Endothelial cell of umbilical vein (primary cell): ENCODE measurements around the gene DNAH3. TPM values are rescaled to one million over a fixed set of nuclear protein-coding genes. Genes with fewer than 3 reads are reported as not detected.
"Not testable (repeated sequence)": the region's sequence is repeated elsewhere in the genome, so short reads cannot be mapped to it uniquely, and the experiment has no call there.

Experiments
- BruUV-seq: library from RNA; stranded (reverse); fragments of 400-500 nt; replicated peaks from 2 replicates; lab custom pipeline; 2021; lab: Mats Ljungman, UMichigan
- CTCF ChIA-PET: fragments of 300-600, 350-600 bp; sonication (Branson Sonifier 250); formaldehyde crosslinking; loops from one replicate; lab custom pipeline; 2021; ENCODE audit warnings: antibody characterized with exemption, inconsistent platforms; lab: Charles Lee
- POLR2A ChIA-PET: fragments of 300-600, 350-600 bp; sonication (Branson Sonifier 250); formaldehyde crosslinking; loops from one replicate; lab custom pipeline; 2021; ENCODE audit warnings: antibody characterized with exemption, inconsistent platforms; lab: Charles Lee
- DNase-seq: peaks from one replicate; pipeline ENCODE4 v3.0.0-alpha.2; 2011; ENCODE audit warnings: low read depth, low spot score
- FAIRE-seq: peaks from 2 replicates; lab custom pipeline; 2011; peaks lifted over from hg19 to GRCh38; lab: Jason Lieb, UNC
- H2AFZ ChIP-seq: 2 replicates; pipeline ENCODE4 v1.6.0; 2012; ENCODE audit warnings: low read depth, low read length, control low read depth, inconsistent platforms
- H3K27ac ChIP-seq: 2 replicates; pipeline ENCODE4 v1.5.1; 2011; ENCODE audit warnings: low read depth, mild to moderate bottlenecking, control low read depth, low read length, moderate library complexity; ENCODE audit not compliant: insufficient read depth
- H3K27me3 ChIP-seq, 2 experiments: 2 replicates each; pipeline versions ENCODE4 v1.6.0 to v1.6.1; 2011; ENCODE audit warnings: low read length in 2 of 2, mixed read lengths in 1 of 2; ENCODE audit not compliant: control insufficient read depth in 2 of 2, insufficient read depth in 2 of 2
- H3K36me3 ChIP-seq, 2 experiments: 2 replicates in 1 of 2; 3 replicates in 1 of 2; pipeline ENCODE4 v1.5.1; 2011; ENCODE audit warnings: low read length in 2 of 2, mild to moderate bottlenecking in 1 of 2, moderate library complexity in 1 of 2; ENCODE audit not compliant: control insufficient read depth in 2 of 2, insufficient read depth in 2 of 2; ENCODE audit errors: extremely low read depth in 1 of 2
- H3K4me1 ChIP-seq: 3 replicates; pipeline ENCODE4 v1.5.1; 2011; ENCODE audit warnings: mild to moderate bottlenecking, low read length; ENCODE audit not compliant: control insufficient read depth, insufficient read depth; ENCODE audit errors: extremely low read depth
- H3K4me2 ChIP-seq: 2 replicates; pipeline ENCODE4 v1.6.1; 2011; ENCODE audit warnings: low read length, control low read depth, mixed read lengths; ENCODE audit not compliant: insufficient read depth
- H3K4me3 ChIP-seq, 3 experiments: fragments of 200-600 bp in 1 of 3; sonication (generic), shearing (Covaris generic) in 1 of 3; replicated peaks in 1 of 3; 2 replicates each; pipeline ENCODE4 v1.5.1; 2011 to 2016; ENCODE audit warnings: control low read depth in 3 of 3, low read length in 3 of 3, mild to moderate bottlenecking in 2 of 3, inconsistent platforms in 1 of 3, low read depth in 1 of 3, moderate library complexity in 1 of 3; ENCODE audit not compliant: insufficient read depth in 1 of 3
- H3K79me2 ChIP-seq: 2 replicates; pipeline ENCODE4 v1.6.0; 2012; ENCODE audit warnings: low read length, inconsistent platforms; ENCODE audit not compliant: control insufficient read depth, insufficient read depth
- H3K9ac ChIP-seq: replicated peaks from 2 replicates; pipeline ENCODE3; 2011; ENCODE audit warnings: low read length, control low read depth; ENCODE audit not compliant: insufficient read depth; ENCODE audit errors: extremely low read depth
- H3K9me1 ChIP-seq: replicated peaks from 3 replicates; pipeline ENCODE4 v1.6.0; 2011; ENCODE audit warnings: mild to moderate bottlenecking, low read length; ENCODE audit not compliant: control insufficient read depth, insufficient read depth; ENCODE audit errors: extremely low read depth
- H3K9me3 ChIP-seq: replicated peaks from 2 replicates; pipeline ENCODE4 v1.5.1; 2012; ENCODE audit warnings: low read length, inconsistent platforms; ENCODE audit not compliant: control insufficient read depth, insufficient read depth
- H4K20me1 ChIP-seq: replicated peaks from 2 replicates; pipeline ENCODE3; 2011; ENCODE audit warnings: mild to moderate bottlenecking, low read length; ENCODE audit not compliant: control insufficient read depth, insufficient read depth; ENCODE audit errors: extremely low read depth
- EZH2 ChIP-seq: IDR thresholded peaks from 2 replicates; pipeline ENCODE4 v1.6.1; 2012; ENCODE audit warnings: borderline replicate concordance, low read depth, mild to moderate bottlenecking, moderate library complexity, low read length, inconsistent platforms; ENCODE audit not compliant: severe bottlenecking
- FOS ChIP-seq: IDR thresholded peaks from 2 replicates; pipeline ENCODE4 v1.6.1; 2011; ENCODE audit warnings: mild to moderate bottlenecking, low read length, moderate library complexity, borderline replicate concordance; ENCODE audit not compliant: insufficient read depth
- GATA2 ChIP-seq: IDR thresholded peaks from 2 replicates; pipeline ENCODE4 v1.7.0; 2011; ENCODE audit warnings: low read depth, mild to moderate bottlenecking, moderate library complexity, mixed read lengths, low read length; ENCODE audit not compliant: insufficient read length, insufficient read depth
- JUN ChIP-seq: IDR thresholded peaks from 2 replicates; pipeline ENCODE4 v1.6.1; 2011; ENCODE audit warnings: borderline replicate concordance, low read depth; ENCODE audit not compliant: insufficient read length, insufficient read depth
- MYC ChIP-seq: IDR thresholded peaks from one replicate; pipeline ENCODE4 v1.6.1; 2011; ENCODE audit warnings: mild to moderate bottlenecking, low read depth, low read length
- POLR2A ChIP-seq: IDR thresholded peaks from 2 replicates; pipeline ENCODE4 v1.6.1; 2012; ENCODE audit warnings: low read depth, mild to moderate bottlenecking, control low read depth, low read length
- POLR2AphosphoS5 ChIP-seq: IDR thresholded peaks from 2 replicates; pipeline ENCODE4 v1.6.1; 2012; ENCODE audit warnings: low read depth, mild to moderate bottlenecking, control low read depth, low read length, moderate library complexity; ENCODE audit not compliant: insufficient read depth
- dilution Hi-C: fragments of 300-500 bp; cut with MboI; formaldehyde crosslinking; loops from one replicate; pipeline ENCODE4 v1.15.0; 2019; ENCODE audit warnings: low sequenced_read_pairs; ENCODE audit not compliant: extremely low pct_ligation_motif_present
- intact Hi-C: fragments of 100-400 bp; cut with micrococcal nuclease; formaldehyde crosslinking; loops from one replicate; pipeline ENCODE4 v1.10.0; 2022
- polyA plus RNA-seq, 4 experiments: library from polyadenylated mRNA; depleted of rRNA in 3 of 4; stranded (reverse) in 3 of 4; unstranded in 1 of 4; fragments of >200 nt; gene quantifications; 2 replicates each; pipeline versions ENCODE4 v1.2.1 to v1.2.3, GENCODE V29; 2011 to 2012; ENCODE audit warnings: missing spikeins in 1 of 4
- total RNA-seq: library from RNA; stranded (reverse); gene quantifications from 2 replicates; pipeline ENCODE4 v1.2.3, GENCODE V29; 2021
- TF ChIP-seq, protein P1 (sequence below): IDR thresholded peaks from 2 replicates; pipeline ENCODE4 v1.6.1; 2011; ENCODE audit not compliant: insufficient read depth, insufficient read length
- TF ChIP-seq, protein P2 (sequence below), 2 donors: IDR thresholded peaks; 1 replicate in 1 of 2; 2 replicates in 1 of 2; pipeline ENCODE4 v1.5.1; 2011; ENCODE audit warnings: low read length in 2 of 2, mild to moderate bottlenecking in 2 of 2, moderate library complexity in 2 of 2, control low read depth in 1 of 2, inconsistent platforms in 1 of 2, low read depth in 1 of 2; ENCODE audit not compliant: insufficient read depth in 1 of 2; ENCODE audit errors: extremely low read depth in 1 of 2

Gene DNAH3
- total and polyA plus RNA-seq, 2 donors (not counting 3 experiments of a cell fraction or from before 2014, with no cell fraction given) = not detected

DNA sequence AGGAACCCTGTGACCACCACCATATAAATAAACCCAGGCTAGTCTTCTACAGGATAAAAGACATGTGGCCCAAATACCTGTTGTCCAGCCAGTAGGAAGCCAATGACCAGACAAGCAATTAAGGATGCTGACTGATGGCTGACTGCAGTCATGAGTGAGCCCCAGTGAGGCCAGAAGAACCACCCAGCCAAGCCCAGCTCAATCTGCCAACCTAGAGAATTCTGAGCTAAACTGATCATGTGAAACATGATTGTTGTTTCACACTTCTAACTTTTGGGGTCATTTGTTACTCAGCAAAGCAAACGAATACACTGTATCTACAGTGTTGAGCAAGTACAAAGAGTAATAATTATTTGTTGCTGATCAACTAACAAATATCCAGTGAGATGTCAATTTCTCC lies 86.4 kb downstream of the DNAH3 start:
- H3K9me3 ChIP-seq = no peaks in the 10 kb centered on the region
- H3K9ac ChIP-seq = no peak overlapping the region
- no peak overlapping the region for H3K27ac ChIP-seq
- H3K4me2 ChIP-seq = no peak overlapping the region
- dilution Hi-C loops (no loop called here), intact Hi-C loops (no loop called here)
- no peaks in the 10 kb centered on the region for H3K79me2 ChIP-seq
- no TSS peak for BruUV-seq
- ChIA-PET CTCF (no interaction called here), POLR2A (no interaction called here)
- TF ChIP-seq FOS (no peak), POLR2AphosphoS5 (no peak), GATA2 (no peak), POLR2A (no peak), MYC (no peak), JUN (no peak), EZH2 (no peak)
- TF ChIP-seq, protein P1, sequence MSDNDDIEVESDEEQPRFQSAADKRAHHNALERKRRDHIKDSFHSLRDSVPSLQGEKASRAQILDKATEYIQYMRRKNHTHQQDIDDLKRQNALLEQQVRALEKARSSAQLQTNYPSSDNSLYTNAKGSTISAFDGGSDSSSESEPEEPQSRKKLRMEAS = no peak
- TF ChIP-seq, protein P2, sequence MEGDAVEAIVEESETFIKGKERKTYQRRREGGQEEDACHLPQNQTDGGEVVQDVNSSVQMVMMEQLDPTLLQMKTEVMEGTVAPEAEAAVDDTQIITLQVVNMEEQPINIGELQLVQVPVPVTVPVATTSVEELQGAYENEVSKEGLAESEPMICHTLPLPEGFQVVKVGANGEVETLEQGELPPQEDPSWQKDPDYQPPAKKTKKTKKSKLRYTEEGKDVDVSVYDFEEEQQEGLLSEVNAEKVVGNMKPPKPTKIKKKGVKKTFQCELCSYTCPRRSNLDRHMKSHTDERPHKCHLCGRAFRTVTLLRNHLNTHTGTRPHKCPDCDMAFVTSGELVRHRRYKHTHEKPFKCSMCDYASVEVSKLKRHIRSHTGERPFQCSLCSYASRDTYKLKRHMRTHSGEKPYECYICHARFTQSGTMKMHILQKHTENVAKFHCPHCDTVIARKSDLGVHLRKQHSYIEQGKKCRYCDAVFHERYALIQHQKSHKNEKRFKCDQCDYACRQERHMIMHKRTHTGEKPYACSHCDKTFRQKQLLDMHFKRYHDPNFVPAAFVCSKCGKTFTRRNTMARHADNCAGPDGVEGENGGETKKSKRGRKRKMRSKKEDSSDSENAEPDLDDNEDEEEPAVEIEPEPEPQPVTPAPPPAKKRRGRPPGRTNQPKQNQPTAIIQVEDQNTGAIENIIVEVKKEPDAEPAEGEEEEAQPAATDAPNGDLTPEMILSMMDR (IDR thresholded peaks at IDR 0.05; ENCODE audit: extremely low read depth in 1 of 2, insufficient read depth in 1 of 2, low read depth in 1 of 2, low read length in 2 of 2) = no peak
- H2AFZ ChIP-seq = no peak overlapping the region
- no peak for FAIRE-seq
- DNase-seq = no peak
- H3K36me3 ChIP-seq = no peaks in the 10 kb centered on the region
- H3K9me1 ChIP-seq = no peaks in the 10 kb centered on the region
- no peaks in the 10 kb centered on the region for H3K4me1 ChIP-seq
- no peak overlapping the region for H3K4me3 ChIP-seq
- H4K20me1 ChIP-seq = no peaks in the 10 kb centered on the region
- H3K27me3 ChIP-seq = peaks cover 0 to 3% of the 10 kb centered on the region in 2 experiments

DNA sequence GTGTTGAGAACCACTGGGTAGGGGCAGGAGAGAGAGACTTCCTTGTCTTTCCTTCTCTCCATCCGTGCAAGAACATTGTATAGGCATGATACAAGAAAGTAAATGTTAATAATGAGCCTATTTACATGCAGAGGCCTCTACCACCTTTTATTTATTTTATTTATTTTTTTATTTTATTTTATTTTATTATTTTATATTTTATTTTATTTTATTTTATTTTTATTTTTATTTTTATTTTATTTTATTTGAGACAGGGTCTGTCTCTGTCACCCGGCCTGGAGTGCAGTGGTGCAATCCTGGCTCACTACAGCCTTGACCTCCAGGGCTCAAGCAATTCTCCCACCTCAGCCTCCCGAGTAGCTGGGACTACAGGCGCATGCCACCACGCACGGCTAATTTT lies 87.3 kb downstream of the DNAH3 start:
- H3K9me1 ChIP-seq, intact Hi-C loops, H4K20me1 ChIP-seq, POLR2A ChIA-PET, CTCF ChIA-PET, H3K79me2 ChIP-seq, H2AFZ ChIP-seq, H3K27ac ChIP-seq, DNase-seq, H3K4me2 ChIP-seq, H3K27me3 ChIP-seq, H3K9ac ChIP-seq, H3K4me1 ChIP-seq, H3K36me3 ChIP-seq, H3K9me3 ChIP-seq, BruUV-seq, FAIRE-seq, dilution Hi-C loops, H3K4me3 ChIP-seq: not testable (repeated sequence)
